Kidney glomerular epithelial cell (primary cell): ENCODE results near the gene PDLIM4.

Experiments used
- DNase-seq: peaks from one replicate; lab custom pipeline; 2025; lab: John Stamatoyannopoulos, UW

Gene PDLIM4

DNA sequence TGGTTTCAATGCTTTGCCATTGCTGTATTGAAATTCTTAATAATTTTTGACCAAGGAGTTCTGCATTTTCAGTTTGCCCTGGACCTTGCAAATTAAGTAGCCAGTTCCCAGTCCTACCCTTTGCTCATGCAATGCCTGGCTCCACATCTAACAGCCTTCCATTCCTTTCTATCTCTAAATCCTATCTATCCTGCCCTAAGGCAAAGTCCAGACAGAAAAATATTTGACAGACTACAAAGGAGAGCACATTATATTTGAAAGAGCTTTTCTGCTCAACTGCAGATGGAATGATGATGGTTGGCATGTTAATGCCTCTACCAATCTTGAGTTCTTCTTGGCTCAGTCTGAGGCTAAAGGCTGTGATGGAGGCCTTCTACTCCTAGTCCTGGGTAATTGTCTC lies 52.2 kb downstream of the PDLIM4 start:
- no peak for DNase-seq

DNA sequence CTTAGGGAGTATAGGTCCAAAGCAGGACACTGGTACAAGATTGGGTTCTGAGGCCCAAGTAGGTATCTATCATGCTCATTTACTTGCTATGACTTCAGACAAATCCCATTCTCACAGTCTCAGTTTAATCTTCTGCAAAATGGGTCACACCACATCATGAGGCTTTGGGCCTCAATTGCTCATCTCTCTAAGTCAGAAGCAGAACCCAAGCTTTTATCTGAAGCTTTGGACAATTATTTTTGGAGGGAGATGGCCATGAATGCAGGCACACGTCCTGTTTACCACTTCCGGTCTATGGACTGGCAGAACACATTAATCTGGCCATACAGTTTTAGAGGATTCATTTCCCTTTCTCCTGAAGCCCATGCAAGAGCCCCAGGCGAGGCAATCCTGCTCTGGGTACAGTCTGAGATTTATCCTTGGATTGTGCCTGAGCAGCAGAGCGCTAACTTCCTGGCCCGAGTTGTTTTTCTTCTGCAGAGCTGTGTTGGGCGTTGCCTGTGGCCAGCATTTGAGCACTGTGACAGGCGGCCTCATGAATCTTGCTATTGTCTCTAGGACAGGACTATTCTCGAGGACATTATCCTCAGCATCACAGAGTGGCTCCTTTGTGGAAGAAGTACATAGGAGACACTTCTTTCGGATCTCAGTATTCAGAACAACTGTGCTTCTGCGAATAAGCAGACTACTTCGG lies 52.8 kb downstream of the PDLIM4 start:
- DNase-seq = no peak

DNA sequence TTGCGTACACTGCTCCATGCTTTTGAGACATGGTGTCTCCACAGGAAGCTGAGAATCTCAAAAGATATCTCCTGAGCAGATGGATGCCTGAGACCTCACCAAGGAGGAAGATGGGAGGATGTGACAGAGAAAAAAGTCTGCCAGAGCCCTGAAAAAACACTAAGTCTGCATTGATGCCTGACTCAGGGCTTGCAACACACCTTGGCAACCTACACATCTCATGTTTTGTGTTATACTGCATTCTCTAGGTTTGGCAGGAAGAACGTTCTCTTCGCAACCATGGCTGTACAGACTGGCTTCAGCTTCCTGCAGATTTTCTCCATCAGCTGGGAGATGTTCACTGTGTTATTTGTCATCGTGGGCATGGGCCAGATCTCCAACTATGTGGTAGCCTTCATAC lies 55.9 kb downstream of the PDLIM4 start:
- DNase-seq = no peak

DNA sequence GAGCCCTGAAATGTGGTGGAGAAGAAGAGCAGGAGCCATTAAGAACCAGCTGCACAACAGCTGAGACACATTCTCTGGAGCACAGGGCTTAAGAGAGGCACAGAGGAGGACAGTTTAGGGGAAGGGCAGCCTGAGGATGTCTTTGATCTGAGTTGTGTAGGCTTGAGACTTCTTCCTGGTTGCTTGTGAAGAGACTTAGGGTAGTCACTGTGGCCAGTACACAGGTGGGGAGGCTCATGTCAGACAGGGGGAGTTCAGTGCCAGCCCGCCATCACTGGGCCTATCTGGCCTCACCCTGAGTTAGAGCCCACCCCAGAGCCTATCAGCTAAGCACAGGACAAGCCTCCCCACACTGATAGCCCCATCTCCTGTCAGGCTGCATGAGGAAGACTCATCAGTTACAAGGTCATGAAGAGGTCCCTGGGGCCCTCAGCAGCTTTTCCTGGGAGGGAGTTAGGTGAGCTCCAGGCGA lies 56.5 kb downstream of the PDLIM4 start:
- no peak for DNase-seq

DNA sequence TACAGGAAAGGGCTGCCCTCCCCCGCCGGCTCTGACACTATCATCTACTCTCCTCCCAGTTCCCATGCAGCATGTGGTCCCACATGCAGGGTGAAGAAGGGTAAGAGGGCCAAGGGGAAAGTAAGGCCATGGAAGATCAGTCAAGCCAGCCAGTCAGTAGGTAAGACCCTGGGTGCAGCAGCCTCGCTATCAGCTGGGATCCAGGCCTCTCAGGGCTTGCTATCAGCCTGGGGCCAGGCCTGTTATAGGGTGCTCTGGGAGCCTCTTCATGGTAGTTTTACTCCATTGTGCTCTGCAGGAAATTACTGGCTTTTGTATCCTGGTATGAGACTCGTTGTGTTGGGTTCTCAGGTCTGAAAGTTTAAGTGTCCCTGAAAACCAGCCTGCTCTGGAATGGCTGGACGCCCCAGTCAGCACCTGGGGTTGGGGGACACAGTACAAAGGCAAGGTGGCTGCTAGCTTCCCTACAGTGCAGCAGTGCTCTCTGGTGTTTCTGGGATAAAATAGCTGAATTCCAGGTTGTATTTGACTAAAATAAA lies 58.1 kb downstream of the PDLIM4 start:
- DNase-seq = no peak

DNA sequence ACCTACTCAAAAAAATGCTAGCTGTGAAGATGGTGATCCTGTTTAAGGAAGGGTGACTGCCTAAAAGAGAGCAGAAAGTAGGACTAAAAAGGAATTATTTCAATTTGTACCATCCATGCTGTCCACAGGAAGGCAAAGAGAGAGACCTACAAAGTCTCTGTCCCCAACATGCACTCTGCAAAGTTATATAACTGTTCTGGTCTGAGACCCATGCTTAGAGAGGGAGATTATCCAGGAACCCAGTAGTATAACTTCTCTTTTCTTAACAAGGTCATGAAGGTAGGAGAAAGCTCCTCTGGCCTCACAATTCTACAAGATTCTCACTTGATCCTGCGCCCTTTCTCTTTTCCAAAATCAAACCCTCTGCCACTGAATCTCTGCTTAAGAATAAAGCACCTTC lies 62.5 kb downstream of the PDLIM4 start:
- no peak for DNase-seq

DNA sequence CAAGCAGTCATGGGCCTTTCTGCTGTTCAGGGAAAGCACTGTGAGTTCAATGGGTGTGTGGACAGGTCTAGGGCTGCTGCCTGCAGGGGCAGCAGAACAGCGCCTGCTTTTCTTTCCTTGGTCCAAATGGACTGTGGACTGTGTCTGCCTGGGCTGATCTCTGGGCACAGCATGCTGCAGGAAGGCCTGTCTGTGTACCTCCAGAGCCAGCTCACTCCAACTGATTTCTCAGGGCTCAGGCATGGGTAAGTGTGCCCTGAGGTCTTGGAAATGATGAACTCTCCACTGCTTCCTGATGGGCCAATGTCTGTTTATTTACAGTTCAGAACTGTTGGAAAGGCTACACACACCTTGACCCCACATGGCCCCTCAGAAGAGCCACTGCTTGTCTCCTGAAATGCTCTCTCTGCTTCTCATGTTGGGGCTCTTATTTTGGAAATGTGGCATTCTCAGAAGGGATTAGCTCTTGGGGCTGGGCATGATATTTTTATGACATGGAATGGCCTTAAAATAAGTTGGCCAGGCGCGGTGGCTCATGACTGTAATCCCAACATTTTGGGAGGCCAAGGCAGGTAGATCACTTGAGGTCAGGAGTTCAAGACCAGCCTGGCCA lies 63.7 kb downstream of the PDLIM4 start:
- DNase-seq = no peak

DNA sequence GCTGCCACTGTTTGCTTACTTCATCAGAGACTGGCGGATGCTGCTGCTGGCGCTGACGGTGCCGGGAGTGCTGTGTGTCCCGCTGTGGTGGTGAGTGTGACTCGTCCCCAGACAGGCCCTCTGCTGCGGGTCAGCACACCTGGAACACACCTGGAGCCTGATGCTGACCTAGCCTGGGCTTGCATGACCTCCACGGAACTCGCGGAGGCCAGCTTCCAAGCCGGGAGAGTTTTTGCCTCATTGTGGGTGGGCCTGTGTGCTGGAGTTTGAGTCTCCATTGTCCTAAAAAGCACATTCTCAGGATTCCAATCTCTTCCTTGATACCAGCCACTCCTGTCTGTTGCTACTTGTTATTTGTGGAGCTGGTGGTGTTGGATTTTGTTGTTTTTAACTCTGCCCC lies 64.8 kb downstream of the PDLIM4 start:
- DNase-seq = no peak
